HG02981 (cell line): Measurements from ENCODE around the gene TDRD12.
"Not testable (repeated sequence)": the region's sequence is repeated elsewhere in the genome, so short reads cannot be mapped to it uniquely, and the experiment has no call there.

Source experiments
- ATAC-seq: cut with Tn5 transposase; IDR thresholded peaks from one replicate; pipeline ENCODE4 v1.9.1; 2021; ENCODE audit warnings: mild to moderate bottlenecking, moderate library complexity; ENCODE audit not compliant: unreplicated experiment

TDRD12 gene

GRCh38 chr19:32691952-32692726, 27.4 kb upstream of the TDRD12 start:
- peak; percentile 45 for ATAC-seq

GRCh38 chr19:32692727-32693061, 26.9 kb upstream of the TDRD12 start:
- no peak for ATAC-seq

DNA sequence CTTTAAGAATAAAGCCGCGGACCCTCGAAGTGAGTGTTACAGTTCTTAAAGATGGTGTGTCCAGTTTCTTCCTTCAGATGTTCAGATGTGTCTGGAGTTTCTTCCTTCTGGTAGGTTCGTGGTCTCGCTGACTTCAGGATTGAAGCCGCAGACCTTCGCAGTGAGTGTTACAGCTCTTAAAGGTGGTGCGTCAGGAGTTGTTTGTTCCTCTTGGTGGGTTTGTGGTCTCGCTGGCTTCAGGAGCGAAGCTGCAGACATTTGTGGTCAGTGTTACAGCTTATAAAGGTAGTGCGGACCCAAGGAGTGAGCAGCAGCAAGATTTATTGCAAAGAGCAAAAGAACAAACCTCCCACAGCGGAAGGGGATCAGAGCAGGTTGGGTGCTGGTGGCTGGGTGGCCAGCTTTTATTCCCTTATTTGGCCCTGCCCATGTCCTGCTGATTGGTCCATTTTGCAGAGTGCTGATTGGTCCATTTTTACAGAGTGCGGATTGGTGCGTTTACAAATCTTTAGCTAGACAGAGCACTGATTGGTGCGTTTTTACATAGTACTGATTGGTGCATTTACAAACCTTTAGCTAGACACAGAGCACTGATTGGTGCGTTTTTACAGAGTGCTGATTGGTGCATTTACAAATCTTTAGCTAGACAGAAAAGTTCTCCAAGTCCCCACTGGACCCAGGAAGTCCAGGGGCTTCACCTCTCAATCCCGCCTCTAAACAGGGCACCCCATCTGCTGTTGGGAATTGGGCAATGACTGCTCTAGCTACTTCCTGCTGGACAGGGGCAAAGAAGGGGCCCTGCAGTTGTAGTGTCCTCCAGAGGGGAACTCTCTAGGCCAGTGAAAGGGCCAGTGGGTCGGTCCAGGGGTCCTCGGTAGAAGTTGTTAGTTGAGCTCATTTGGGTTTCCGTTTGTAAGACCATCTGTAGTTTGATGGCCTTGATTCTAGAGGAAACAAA, 26.1 kb upstream of the TDRD12 start:
- not testable (repeated sequence) for ATAC-seq

- not testable (repeated sequence) for ATAC-seq
Measured at GRCh38 chr19:32694316-32694715, 25.3 kb upstream of the TDRD12 start.

DNA sequence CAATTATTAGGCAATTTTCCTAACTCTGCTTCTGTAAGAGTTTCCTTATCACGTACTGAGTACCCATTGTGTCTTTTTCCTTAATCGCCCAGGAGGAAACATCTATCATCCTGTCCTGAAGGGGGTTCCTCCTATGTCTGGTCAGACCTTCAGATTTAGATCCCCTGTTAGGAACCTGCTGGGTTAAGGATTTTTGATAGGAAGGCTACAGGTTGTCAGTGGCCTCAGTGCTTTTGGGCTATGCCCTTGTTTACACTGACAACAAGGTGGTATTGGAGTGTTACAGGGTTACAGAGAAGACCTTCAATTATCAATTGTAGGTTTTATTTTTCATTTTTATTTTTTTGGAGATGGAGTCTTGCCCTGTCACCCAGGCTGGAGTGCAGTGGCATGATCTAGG, 24.7 kb upstream of the TDRD12 start:
- not testable (repeated sequence) for ATAC-seq

DNA sequence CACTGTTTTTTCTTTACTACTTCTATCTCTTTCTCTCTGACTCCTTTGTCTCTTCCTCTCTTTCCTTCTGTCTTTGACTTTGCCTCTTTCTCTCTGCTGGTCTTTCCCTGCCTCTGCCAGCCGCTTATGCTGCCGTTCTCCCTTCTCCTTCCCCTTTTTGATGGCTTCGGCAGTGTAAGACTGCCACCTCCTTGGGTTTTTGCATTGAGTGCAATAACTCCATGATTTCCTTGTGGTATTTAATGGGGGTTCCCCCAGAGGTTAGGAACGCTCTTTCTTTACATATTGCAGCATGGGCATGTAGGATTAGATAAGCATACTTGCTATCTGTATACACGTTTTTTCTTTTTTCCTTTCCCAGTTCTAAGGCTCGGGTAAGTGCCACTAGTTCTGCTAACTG, 24.1 kb upstream of the TDRD12 start:
- not testable (repeated sequence) for ATAC-seq

GRCh38 chr19:32696771-32697170, 22.8 kb upstream of the TDRD12 start:
- not testable (repeated sequence) for ATAC-seq

- ATAC-seq, result not testable (repeated sequence)
Measured at GRCh38 chr19:32700129-32700528, 19.4 kb upstream of the TDRD12 start.

DNA sequence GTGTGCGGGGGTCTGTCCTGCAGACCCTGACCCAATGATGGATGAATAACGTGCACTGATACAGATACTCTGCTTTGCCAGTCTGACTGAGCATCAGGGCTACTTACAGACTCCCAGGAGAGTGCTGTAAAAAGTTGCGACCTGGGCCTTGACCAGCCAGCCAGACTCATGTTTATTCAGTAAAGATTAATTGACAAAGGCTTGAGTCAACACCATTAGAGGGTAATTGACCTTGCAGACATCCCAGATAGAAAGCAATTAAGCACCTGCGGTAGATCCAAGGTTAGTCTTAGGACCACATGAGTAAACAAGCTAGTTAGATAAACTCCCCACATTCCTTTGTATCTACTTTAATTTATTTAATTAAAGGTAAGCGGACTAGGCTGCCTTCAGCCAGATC, 17.6 kb upstream of the TDRD12 start:
- ATAC-seq, result no peak

DNA sequence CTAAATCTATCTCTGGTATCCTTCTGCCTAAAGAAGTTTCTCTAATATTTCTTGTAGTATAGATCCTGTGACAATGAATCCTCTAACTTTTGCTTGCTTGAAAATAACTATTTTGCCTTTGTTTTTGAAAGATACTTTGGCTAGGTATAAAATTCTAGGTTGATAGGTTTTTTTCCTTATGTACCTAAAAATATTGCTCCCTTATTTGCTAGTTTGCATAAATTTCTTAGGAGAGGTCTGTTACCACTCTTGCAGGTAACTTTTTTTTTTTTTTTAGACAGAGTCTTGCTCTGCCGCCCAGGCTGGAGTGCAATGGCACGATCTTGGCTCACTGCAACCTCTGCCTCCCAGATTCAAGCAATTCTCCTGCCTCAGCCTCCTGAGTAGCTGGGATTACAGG, 15.6 kb upstream of the TDRD12 start:
- not testable (repeated sequence) for ATAC-seq

GRCh38 chr19:32708457-32708856, 11.1 kb upstream of the TDRD12 start:
- no peak for ATAC-seq

GRCh38 chr19:32709032-32709431, 10.5 kb upstream of the TDRD12 start:
- ATAC-seq, result no peak

- ATAC-seq, result no peak
Measured at GRCh38 chr19:32711747-32712146, 7.8 kb upstream of the TDRD12 start.

GRCh38 chr19:32716203-32716602, 3.4 kb upstream of the TDRD12 start:
- ATAC-seq, result not testable (repeated sequence)

- ATAC-seq, result no peak
Measured at GRCh38 chr19:32717496-32717895, 2.1 kb upstream of the TDRD12 start.

- ATAC-seq, result no peak
Measured at GRCh38 chr19:32718286-32718685, 1.3 kb upstream of the TDRD12 start.

GRCh38 chr19:32720216-32720935, 809 bp downstream of the TDRD12 start:
- ATAC-seq, result no peak

GRCh38 chr19:32720936-32721250, 1.3 kb downstream of the TDRD12 start:
- no peak for ATAC-seq

GRCh38 chr19:32735936-32736335, 16.4 kb downstream of the TDRD12 start:
- ATAC-seq, result no peak

- no peak for ATAC-seq
Measured at GRCh38 chr19:32743021-32743420, 23.5 kb downstream of the TDRD12 start.

DNA sequence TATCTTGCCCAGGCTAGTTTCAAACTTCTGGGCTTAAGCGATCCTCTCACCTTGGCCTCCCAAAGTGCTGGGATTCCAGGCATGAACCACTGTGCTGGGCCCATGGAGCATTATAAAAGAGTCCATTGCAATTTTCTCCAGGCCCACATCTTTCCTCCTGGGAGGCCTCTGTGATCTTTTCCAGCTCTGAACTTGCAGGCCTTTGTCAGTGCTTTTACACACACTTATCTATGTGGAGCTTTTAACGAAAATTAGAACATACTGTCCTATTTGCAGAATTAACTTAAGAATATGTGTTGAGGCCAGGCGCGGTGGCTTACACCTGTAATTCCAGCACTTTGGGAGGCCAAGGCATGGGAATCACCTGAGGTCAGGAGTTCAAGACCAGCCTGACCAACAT, 23.9 kb downstream of the TDRD12 start:
- no peak for ATAC-seq
